Trophoblast cell (in vitro differentiated cells and primary cell): ENCODE results near the gene SNED1.
"Not testable (repeated sequence)": the region's sequence is repeated elsewhere in the genome, so short reads cannot be mapped to it uniquely, and the experiment has no call there.

Experiments
- DNase-seq, 2 donors: peaks; one replicate each; pipeline ENCODE4 v3.0.0-alpha.2; 2016
- H2AFZ ChIP-seq: 2 replicates; pipeline ENCODE4 v1.6.1; 2013; ENCODE audit warnings: low read length, moderate library complexity, mild to moderate bottlenecking; ENCODE audit not compliant: insufficient read depth, poor library complexity
- H2AK5ac ChIP-seq: 2 replicates; pipeline ENCODE4 v1.6.1; 2013; ENCODE audit warnings: mild to moderate bottlenecking, low read length
- H2BK120ac ChIP-seq: 2 replicates; pipeline ENCODE4 v1.6.1; 2013; ENCODE audit warnings: low read length, mild to moderate bottlenecking, moderate library complexity; ENCODE audit not compliant: insufficient read depth, poor library complexity
- H2BK12ac ChIP-seq: 2 replicates; pipeline ENCODE4 v1.6.1; 2013; ENCODE audit warnings: mild to moderate bottlenecking, low read length, moderate library complexity
- H2BK5ac ChIP-seq: 2 replicates; pipeline ENCODE4 v1.6.1; 2013; ENCODE audit warnings: low read length, low read depth, moderate library complexity, mild to moderate bottlenecking; ENCODE audit not compliant: poor library complexity
- H3K14ac ChIP-seq: 2 replicates; pipeline ENCODE4 v1.6.1; 2013; ENCODE audit warnings: mild to moderate bottlenecking, low read length
- H3K18ac ChIP-seq: 2 replicates; pipeline ENCODE4 v1.6.1; 2013; ENCODE audit warnings: mild to moderate bottlenecking, low read length
- H3K23ac ChIP-seq: 2 replicates; pipeline ENCODE4 v1.6.1; 2013; ENCODE audit warnings: low read length
- H3K27ac ChIP-seq: 2 replicates; pipeline ENCODE4 v1.5.1; 2013; ENCODE audit warnings: low read depth, mild to moderate bottlenecking, inconsistent platforms, low read length, moderate library complexity
- H3K27me3 ChIP-seq: 2 replicates; pipeline ENCODE4 v1.6.1; 2013; ENCODE audit warnings: inconsistent platforms, mild to moderate bottlenecking, low read length, moderate library complexity; ENCODE audit not compliant: insufficient read depth
- H3K36me3 ChIP-seq, 2 experiments: 1 replicate in 1 of 2; 2 replicates in 1 of 2; pipeline ENCODE4 v1.6.1; 2013; ENCODE audit warnings: low read length in 2 of 2, mild to moderate bottlenecking in 2 of 2, moderate library complexity in 1 of 2; ENCODE audit not compliant: insufficient read depth in 2 of 2, control insufficient read depth in 1 of 2
- H3K4ac ChIP-seq: 2 replicates; pipeline ENCODE4 v1.6.1; 2013; ENCODE audit warnings: low read depth, mild to moderate bottlenecking, low read length, moderate library complexity
- H3K4me1 ChIP-seq, 2 experiments: 1 replicate in 1 of 2; 2 replicates in 1 of 2; pipeline ENCODE4 v1.6.1; 2013; ENCODE audit warnings: low read length in 2 of 2, mild to moderate bottlenecking in 2 of 2, moderate library complexity in 1 of 2; ENCODE audit not compliant: insufficient read depth in 2 of 2, control insufficient read depth in 1 of 2
- H3K4me2 ChIP-seq: 2 replicates; pipeline ENCODE4 v1.6.1; 2013; ENCODE audit warnings: inconsistent platforms, mild to moderate bottlenecking, low read length, moderate library complexity
- H3K4me3 ChIP-seq: 2 replicates; pipeline ENCODE4 v1.5.1; 2013; ENCODE audit warnings: mild to moderate bottlenecking, low read depth, low read length, inconsistent platforms
- H3K79me1 ChIP-seq: one replicate; pipeline ENCODE4 v1.6.1; 2013; ENCODE audit warnings: low read length
- H3K79me2 ChIP-seq: 2 replicates; pipeline ENCODE4 v1.6.1; 2013; ENCODE audit warnings: low read length, mild to moderate bottlenecking; ENCODE audit not compliant: control insufficient read depth, insufficient read depth, poor library complexity
- H3K9ac ChIP-seq: 2 replicates; pipeline ENCODE4 v1.6.1; 2013; ENCODE audit warnings: mild to moderate bottlenecking, low read length
- H3K9me3 ChIP-seq: 2 replicates; pipeline ENCODE4 v1.6.1; 2013; ENCODE audit warnings: low read depth, mild to moderate bottlenecking, control low read depth, inconsistent platforms, low read length; ENCODE audit not compliant: insufficient read depth
- H4K12ac ChIP-seq: 2 replicates; pipeline ENCODE4 v1.6.1; 2013; ENCODE audit warnings: low read depth, mild to moderate bottlenecking, low read length, moderate library complexity
- H4K8ac ChIP-seq: 2 replicates; pipeline ENCODE4 v1.6.1; 2013; ENCODE audit warnings: low read depth, mild to moderate bottlenecking, low read length, moderate library complexity
- H4K91ac ChIP-seq: one replicate; pipeline ENCODE4 v1.6.1; 2013; ENCODE audit warnings: low read depth, mild to moderate bottlenecking, low read length, moderate library complexity
- WGBS: extraction: QIAGEN DNeasy Blood & Tissue Kit; methylation state at CpG from one replicate; pipeline ENCODE4 v1.1.7; 2013; ENCODE audit warnings: missing lambda C conversion rate; ENCODE audit not compliant: insufficient read length, insufficient coverage; ENCODE audit errors: extremely low coverage; 5-methylcytosine and 5-hydroxymethylcytosine counted together

The SNED1 gene

DNA sequence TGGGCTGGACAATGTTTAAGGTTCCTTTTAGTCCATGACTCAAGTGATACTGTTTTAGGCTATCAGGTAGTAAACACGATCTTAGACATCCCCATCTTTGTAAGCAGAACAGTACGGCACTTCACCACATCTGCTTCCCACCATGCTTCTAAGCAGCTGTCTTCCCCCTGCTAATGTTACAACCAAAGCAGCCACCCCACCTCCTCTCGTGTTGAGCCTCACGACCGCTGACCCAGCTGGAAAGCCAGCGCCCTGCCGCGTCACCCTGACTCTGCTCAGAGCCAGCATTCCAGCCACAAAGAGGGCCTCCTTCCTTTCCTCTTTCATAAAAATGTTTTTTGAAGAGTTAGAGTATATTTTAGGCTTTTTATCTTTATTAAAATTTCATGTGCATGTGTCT, 94.3 kb downstream of the SNED1 start:
- WGBS, result no CpG with 5 or more reads among the region's 8 CpGs
- Histone ChIP-seq H3K9ac (no peak overlapping the region), H2BK120ac (no peak overlapping the region)

DNA sequence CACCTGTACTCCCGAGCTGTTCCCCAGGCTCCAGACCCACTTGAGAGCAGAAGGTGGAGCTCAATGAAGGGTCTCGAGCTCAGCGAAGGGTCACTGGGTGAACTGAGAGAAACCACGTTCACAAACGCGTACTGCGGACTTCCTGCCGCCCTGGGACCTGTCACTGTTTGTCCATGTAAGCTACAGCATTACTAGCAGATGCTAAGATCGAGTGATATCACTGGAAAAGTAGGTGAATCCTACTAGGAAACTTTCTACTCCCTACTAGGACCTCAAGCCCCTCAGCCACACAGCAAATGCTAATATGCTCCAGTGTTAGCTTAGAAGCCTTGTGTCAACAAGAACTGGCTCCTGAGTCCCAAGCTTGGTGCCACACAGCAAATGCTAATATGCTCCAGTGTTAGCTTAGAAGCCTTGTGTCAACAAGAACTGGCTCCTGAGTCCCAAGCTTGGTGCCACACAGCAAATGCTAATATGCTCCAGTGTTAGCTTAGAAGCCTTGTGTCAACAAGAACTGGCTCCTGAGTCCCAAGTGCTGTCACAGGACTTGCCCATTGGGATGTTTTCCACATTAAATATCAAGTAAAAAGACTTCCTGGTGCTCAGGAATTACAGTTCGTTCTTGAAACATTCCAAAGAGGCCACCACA, 94.8 kb downstream of the SNED1 start:
- H3K27me3 ChIP-seq, H2AK5ac ChIP-seq, H2AFZ ChIP-seq, H4K91ac ChIP-seq, H3K9me3 ChIP-seq, H3K23ac ChIP-seq, H4K8ac ChIP-seq, H3K4me1 ChIP-seq, H2BK5ac ChIP-seq, H3K9ac ChIP-seq, H3K14ac ChIP-seq, H3K18ac ChIP-seq, H3K27ac ChIP-seq, H3K4me3 ChIP-seq, H2BK12ac ChIP-seq, DNase-seq, H3K79me2 ChIP-seq, H3K4ac ChIP-seq, H3K79me1 ChIP-seq, H4K12ac ChIP-seq, H2BK120ac ChIP-seq, H3K4me2 ChIP-seq: not testable (repeated sequence)
- no CpG with 5 or more reads among the region's 10 CpGs for WGBS
- H3K36me3 ChIP-seq, result peaks cover 36 to 54% of the 10 kb centered on the region in 2 experiments

More for the DNA sequence above, 94.3 kb downstream of the SNED1 start:
- Histone ChIP-seq H2AFZ (no peak overlapping the region), H3K27me3 (no peaks in the 10 kb centered on the region), H3K4me2 (no peak overlapping the region), H3K79me1 (no peaks in the 10 kb centered on the region), H2BK12ac (no peak overlapping the region), H3K14ac (no peak overlapping the region), H4K8ac (no peak overlapping the region), H3K4ac (no peak overlapping the region), H2BK5ac (no peak overlapping the region), H3K4me3 (no peak overlapping the region), H3K79me2 (no peaks in the 10 kb centered on the region), H3K36me3 (peaks cover 41 to 59% of the 10 kb centered on the region in 2 experiments), H3K4me1 (no peaks in the 10 kb centered on the region), H3K18ac (no peak overlapping the region), H3K9me3 (no peaks in the 10 kb centered on the region), H3K23ac (no peak overlapping the region), H4K91ac (no peak overlapping the region), H4K12ac (no peak overlapping the region), H3K27ac (no peak overlapping the region), H2AK5ac (no peak overlapping the region)
- no peak for DNase-seq

DNA sequence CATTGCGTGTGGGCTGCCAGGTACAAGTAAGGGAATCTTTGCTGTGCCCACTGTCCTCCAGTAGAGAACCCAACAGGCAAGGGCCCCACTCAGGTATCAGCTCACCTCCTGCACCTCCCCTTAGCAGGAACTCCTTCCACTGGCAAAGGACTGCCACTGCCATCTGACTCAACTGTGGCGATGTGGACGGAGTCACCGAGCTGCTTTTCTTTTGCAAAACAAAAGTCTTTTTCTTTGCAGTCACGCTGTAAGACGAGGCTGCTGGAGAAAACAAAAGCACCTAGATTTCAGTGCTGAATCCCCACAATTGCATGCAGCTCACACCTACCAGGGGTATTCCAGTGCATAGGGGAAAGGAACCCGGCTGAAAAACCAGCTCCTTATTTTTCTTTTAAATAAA, 95.8 kb downstream of the SNED1 start:
- no peaks in the 10 kb centered on the region for H3K27me3 ChIP-seq
- no peaks in the 10 kb centered on the region for H3K4me1 ChIP-seq
- H2BK5ac ChIP-seq, result no peak overlapping the region
- H3K9me3 ChIP-seq, result no peaks in the 10 kb centered on the region
- no peak overlapping the region for H3K27ac ChIP-seq
- DNase-seq, result no peak
- no peak overlapping the region for H4K12ac ChIP-seq
- H2BK120ac ChIP-seq, result no peak overlapping the region
- no peak overlapping the region for H3K4me3 ChIP-seq
- no peak overlapping the region for H2AFZ ChIP-seq
- WGBS, result no CpG with 5 or more reads among the region's 7 CpGs
- H3K14ac ChIP-seq, result no peak overlapping the region
- H2BK12ac ChIP-seq, result no peak overlapping the region
- no peak overlapping the region for H3K4ac ChIP-seq
- H3K79me2 ChIP-seq, result no peaks in the 10 kb centered on the region
- no peak overlapping the region for H3K9ac ChIP-seq
- no peak overlapping the region for H4K8ac ChIP-seq
- H3K4me2 ChIP-seq, result no peak overlapping the region
- no peak overlapping the region for H2AK5ac ChIP-seq
- no peak overlapping the region for H3K18ac ChIP-seq
- H3K79me1 ChIP-seq, result no peaks in the 10 kb centered on the region
- H3K36me3 ChIP-seq, result peaks cover 29 to 46% of the 10 kb centered on the region in 2 experiments
- H4K91ac ChIP-seq, result no peak overlapping the region
- no peak overlapping the region for H3K23ac ChIP-seq

DNA sequence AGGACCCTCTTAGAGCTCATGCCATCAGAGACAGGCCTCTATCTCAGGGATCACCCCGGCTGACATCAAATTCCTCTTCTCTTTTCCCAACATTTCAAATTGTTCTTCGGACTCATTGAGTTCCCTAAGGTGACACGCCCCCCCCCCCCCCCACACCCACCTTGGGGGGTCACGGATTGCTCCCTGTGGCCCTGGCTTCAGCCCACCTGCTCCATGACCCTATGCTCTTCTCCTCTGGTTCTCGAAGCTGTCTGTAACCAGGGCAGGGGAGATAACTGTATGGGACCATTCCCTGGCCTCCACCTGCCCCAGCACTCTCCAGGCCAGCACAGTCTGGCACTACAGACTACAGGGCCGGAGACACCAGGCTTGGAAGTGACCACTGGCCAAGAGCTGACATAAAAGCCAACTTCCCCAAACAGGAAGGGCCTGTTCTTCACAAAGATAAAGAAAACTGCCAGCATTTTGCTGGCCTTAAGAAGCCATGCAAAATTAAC, 96.6 kb downstream of the SNED1 start:
- Histone ChIP-seq H4K8ac (no peak overlapping the region), H2BK120ac (no peak overlapping the region), H3K79me2 (no peaks in the 10 kb centered on the region), H4K91ac (no peak overlapping the region), H3K9ac (no peak overlapping the region), H2AK5ac (no peak overlapping the region), H2AFZ (no peak overlapping the region), H3K14ac (no peak overlapping the region), H3K9me3 (no peaks in the 10 kb centered on the region), H3K27ac (no peak overlapping the region), H2BK5ac (no peak overlapping the region), H3K4ac (no peak overlapping the region), H3K4me2 (no peak overlapping the region), H3K23ac (no peak overlapping the region), H3K36me3 (peaks cover 25 to 45% of the 10 kb centered on the region in 2 experiments), H3K79me1 (no peaks in the 10 kb centered on the region), H3K4me3 (no peak overlapping the region), H2BK12ac (no peak overlapping the region), H3K4me1 (no peaks in the 10 kb centered on the region), H3K27me3 (no peaks in the 10 kb centered on the region), H4K12ac (no peak overlapping the region), H3K18ac (no peak overlapping the region)
- DNase-seq, result no peak
- WGBS, result no CpG with 5 or more reads among the region's 6 CpGs
